Epithelial cell of esophagus (primary cell): ENCODE measurements around the gene MYO1H.

Experiments
- DNase-seq: peaks from one replicate; pipeline ENCODE4 v3.0.0; 2010; ENCODE audit warnings: low read depth
- H3K4me3 ChIP-seq: 2 replicates; pipeline ENCODE4 v1.5.1; 2011; ENCODE audit warnings: mild to moderate bottlenecking, low read length, control low read depth
- TF ChIP-seq, protein P1 (sequence below): IDR thresholded peaks from 2 replicates; pipeline ENCODE4 v1.5.1; 2011; ENCODE audit warnings: low read depth, mild to moderate bottlenecking, low read length, control low read depth, inconsistent platforms; ENCODE audit not compliant: insufficient read depth; ENCODE audit errors: missing control alignments

MYO1H gene

DNA sequence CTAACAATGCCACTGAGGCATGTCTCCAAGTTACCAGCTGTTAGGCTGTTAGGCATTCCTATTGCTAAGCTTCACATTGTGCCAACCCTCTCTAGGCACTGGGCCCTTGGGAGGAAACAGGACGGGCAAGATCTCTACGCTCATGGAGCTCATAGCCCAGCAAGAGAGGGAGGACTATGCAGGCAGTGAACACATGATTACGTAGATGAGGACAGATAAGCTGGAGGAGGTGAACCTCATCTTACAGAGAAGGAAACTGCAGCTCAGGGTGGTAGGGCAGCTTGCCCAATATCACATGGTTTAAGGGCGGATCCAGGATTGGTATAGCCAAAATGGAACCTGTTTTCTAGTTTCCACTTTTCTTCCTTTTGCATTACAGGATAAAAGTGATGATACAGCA is 137.5 kb downstream of the MYO1H start:
- H3K4me3 ChIP-seq, result no peak overlapping the region
- no peak for DNase-seq
- TF ChIP-seq, protein P1, sequence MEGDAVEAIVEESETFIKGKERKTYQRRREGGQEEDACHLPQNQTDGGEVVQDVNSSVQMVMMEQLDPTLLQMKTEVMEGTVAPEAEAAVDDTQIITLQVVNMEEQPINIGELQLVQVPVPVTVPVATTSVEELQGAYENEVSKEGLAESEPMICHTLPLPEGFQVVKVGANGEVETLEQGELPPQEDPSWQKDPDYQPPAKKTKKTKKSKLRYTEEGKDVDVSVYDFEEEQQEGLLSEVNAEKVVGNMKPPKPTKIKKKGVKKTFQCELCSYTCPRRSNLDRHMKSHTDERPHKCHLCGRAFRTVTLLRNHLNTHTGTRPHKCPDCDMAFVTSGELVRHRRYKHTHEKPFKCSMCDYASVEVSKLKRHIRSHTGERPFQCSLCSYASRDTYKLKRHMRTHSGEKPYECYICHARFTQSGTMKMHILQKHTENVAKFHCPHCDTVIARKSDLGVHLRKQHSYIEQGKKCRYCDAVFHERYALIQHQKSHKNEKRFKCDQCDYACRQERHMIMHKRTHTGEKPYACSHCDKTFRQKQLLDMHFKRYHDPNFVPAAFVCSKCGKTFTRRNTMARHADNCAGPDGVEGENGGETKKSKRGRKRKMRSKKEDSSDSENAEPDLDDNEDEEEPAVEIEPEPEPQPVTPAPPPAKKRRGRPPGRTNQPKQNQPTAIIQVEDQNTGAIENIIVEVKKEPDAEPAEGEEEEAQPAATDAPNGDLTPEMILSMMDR, result no peak

DNA sequence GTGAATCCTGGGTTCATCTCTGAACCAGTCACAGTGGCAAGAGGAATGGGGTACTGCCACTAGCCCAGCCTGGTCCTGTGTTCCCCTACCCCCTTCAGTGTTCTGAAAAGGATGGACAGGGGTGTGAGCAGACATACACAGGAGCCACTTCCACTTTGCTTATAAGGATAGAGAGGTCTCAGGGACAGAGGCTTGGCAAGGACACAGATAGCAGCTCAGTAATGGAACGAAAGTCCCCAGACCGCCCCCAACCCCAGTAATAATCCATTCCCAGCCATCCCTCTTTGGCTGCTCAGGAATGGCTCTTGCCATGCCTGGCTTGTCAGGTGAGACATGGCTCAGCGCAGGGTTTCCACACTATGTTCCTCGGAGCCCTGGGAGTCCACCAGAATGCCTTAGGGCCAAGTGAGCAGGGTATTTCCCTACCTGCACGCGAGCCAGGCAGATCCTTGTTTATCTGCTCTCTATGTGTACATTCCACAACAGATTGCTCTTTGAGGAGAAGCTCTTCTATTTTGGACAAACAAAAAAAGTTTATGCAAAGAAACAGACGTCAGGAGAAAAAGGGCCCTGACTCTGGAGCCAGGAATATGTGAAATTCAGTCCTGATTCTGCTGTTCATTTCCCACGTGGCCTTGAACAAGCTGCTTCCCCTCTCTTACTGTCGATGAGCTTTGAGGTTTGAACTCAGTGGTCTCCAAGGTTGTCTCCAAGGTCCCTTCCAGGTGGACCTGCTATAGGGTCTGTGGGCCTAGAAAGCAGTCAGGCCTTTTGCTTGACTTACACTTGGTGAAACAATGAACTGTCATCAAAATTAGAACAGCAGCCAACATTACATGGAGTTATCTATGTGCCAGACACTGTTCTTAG is 139.7 kb downstream of the MYO1H start:
- TF ChIP-seq, protein P1, result no peak
- DNase-seq, result no peak
- no peak overlapping the region for H3K4me3 ChIP-seq

DNA sequence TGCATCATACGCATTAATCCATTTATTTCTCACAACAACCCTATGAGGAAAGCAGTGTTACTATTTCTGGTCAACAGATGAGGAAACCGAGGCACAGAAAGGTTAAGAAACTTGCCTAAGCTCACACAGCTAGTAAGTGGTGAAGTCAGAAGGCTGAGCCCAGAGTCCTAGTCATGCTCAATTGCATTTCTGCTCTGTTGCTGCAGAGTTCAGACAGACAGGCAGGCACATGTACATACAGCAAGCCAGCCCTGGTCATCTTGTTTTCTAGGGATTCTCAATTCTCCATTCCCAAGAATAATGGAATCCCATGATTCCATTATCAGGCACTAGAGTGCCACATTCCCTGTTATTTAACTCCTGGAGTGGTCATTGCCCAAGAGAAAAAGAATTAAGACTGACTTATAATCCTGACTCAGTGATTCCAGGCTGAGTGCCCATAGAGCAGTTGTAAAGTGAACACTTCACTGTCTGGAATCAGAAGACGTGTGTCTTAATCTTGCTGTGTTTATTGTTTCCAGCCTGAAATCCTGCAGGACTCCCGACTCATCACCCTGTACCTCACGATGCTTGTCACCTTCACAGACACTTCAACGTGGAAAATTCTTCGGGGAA is 140.5 kb downstream of the MYO1H start:
- TF ChIP-seq, protein P1, result no peak
- H3K4me3 ChIP-seq, result no peak overlapping the region
- DNase-seq, result no peak

DNA sequence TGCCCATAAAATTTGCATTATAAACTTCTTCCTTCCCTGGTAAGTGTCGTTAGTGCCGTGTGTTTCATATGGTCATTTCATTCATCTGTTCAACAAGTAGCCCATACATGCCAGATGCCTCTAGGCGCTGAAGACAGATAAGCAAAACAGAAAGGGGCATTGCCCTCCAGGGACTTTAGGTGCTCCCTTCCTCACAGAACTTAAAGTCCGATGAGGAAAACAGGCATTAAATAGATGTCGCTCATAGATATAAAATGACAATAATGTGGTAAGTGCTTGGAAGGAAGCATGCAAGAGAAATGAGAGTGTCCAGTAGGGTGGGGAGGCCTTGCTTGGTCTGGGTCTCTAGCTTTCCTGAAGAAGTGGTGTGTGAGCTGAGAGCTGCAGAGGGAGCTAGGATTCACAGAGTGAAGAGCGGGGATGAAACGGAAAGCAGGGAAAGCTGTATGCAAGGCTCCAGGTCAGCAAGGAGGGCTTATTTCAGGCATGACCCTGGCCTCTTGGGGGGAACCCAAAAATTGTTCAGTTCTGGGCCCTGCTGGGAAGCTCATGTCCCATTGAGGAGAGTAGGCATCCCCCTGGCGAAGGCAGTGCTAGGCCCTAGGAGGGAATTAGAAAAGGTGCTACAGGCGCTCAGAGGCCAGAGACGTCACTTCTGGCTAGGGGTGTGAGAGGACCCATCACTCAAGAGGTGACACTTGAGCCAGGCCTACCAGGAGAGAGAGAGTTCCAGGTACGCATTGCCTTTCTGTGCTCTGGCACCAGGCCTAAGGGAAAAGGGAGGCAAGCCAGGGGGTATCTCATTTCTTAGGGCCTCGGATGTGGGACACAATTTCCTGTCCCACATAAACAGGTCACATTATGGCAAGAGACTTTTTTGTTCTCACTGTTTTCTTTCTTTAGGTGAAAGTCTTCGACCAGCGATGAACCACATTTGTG is 141.6 kb downstream of the MYO1H start:
- TF ChIP-seq, protein P1, result no peak
- DNase-seq, result no peak
- no peak overlapping the region for H3K4me3 ChIP-seq

DNA sequence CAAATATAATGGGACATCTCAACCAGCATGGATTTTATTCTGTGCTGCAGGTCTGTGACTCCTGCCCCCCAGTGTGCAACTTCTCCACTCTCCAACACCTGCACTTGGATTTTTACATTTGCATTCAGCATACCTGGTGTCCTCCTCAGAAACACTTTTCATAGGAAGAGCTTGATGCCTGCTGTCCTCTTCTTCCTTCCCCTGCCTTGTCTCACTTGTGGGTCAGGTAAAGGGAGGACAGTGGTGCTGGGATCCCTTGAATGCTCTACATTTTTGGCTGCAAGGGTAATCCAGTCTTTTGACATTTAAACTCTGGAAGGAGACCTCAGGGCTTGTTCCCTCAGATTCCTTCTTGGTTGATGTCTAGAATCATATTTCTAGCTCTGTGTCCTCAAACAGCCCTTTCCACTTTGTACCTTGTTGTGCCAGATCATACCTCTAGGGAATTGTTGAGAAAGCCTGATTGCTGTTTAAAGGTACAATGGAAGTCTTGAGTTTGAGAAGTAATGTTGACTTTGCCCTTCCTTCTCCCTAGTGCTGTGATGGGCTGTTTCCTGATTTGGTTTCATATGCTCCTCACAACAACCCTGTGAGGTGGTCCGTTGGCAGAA is 142.4 kb downstream of the MYO1H start:
- no peak overlapping the region for H3K4me3 ChIP-seq
- no peak for DNase-seq
- TF ChIP-seq, protein P1, result no peak

- TF ChIP-seq, protein P1, result no peak
- DNase-seq, result no peak
- H3K4me3 ChIP-seq, result no peak overlapping the region
Observed at GRCh38 chr12:109491671-109492070, 144.0 kb downstream of the MYO1H start.
